GM12878 (cell line): ENCODE data around the gene TMEM217. TPM values are rescaled to one million over a fixed set of nuclear protein-coding genes. Genes with fewer than 3 reads are reported as not detected.

Experiments
- ATAC-seq: fragments of 200-7000 bp; cut with Tn5 transposase; 3 replicates; pipeline ENCODE4 v1.9.1; 2020; ENCODE audit warnings: mild to moderate bottlenecking, moderate library complexity
- BruUV-seq: library from RNA; stranded (reverse); fragments of 400-500 nt; replicated peaks from 2 replicates; lab custom pipeline; 2021; lab: Mats Ljungman, UMichigan
- CTCF ChIA-PET: fragments of 300-600 bp; sonication (Branson Sonifier 250); formaldehyde crosslinking; extraction: SDS; loops from one replicate; lab custom pipeline; 2021; ENCODE audit warnings: inconsistent platforms; lab: Yijun Ruan, JAX
- POLR2A ChIA-PET: fragments of 350-600 bp; formaldehyde crosslinking; extraction: SDS; loops from one replicate; lab custom pipeline; 2021; ENCODE audit warnings: inconsistent platforms; lab: Charles Lee
- RAD21 ChIA-PET: fragments of 300-600 bp; sonication (Branson Sonifier 250); formaldehyde crosslinking; loops from one replicate; lab custom pipeline; 2023; ENCODE audit warnings: antibody characterized with exemption; ENCODE audit not compliant: unreplicated experiment; lab: Charles Lee
- SMC1A ChIA-PET: fragments of 300-600 bp; sonication (Branson Sonifier 250); formaldehyde crosslinking; loops from one replicate; lab custom pipeline; 2023; ENCODE audit not compliant: unreplicated experiment, uncharacterized antibody; lab: Charles Lee
- DNase-seq: peaks from one replicate; pipeline ENCODE4 v3.0.0-alpha.2; 2011; ENCODE audit warnings: low read depth, low spot score
- FAIRE-seq: peaks from 3 replicates; lab custom pipeline; 2011; peaks lifted over from hg19 to GRCh38; lab: Jason Lieb, UNC
- H2AFZ ChIP-seq: 2 replicates; pipeline ENCODE4 v1.6.0; 2011; ENCODE audit warnings: low read depth, low read length, control low read depth; ENCODE audit not compliant: control insufficient read depth
- H3K27ac ChIP-seq: 2 replicates; pipeline ENCODE4 v1.5.1; 2011; ENCODE audit warnings: control low read depth; ENCODE audit not compliant: control insufficient read depth, insufficient read depth
- H3K27me3 ChIP-seq, 2 experiments: replicated peaks in 1 of 2; 2 replicates each; pipeline versions ENCODE4 v1.6.0 to v1.6.1; 2011; ENCODE audit warnings: low read length in 1 of 2; ENCODE audit not compliant: control insufficient read depth in 2 of 2, insufficient read depth in 2 of 2
- H3K36me3 ChIP-seq, 2 experiments: 2 replicates each; pipeline ENCODE4 v1.5.1; 2011; ENCODE audit warnings: low read length in 1 of 2; ENCODE audit not compliant: control insufficient read depth in 2 of 2, insufficient read depth in 2 of 2
- H3K4me1 ChIP-seq: 2 replicates; pipeline ENCODE4 v1.6.1; 2011; ENCODE audit warnings: mild to moderate bottlenecking, low read length, moderate library complexity, mixed read lengths; ENCODE audit not compliant: control insufficient read depth, insufficient read depth
- H3K4me2 ChIP-seq: 2 replicates; pipeline ENCODE4 v1.6.0; 2011; ENCODE audit warnings: control low read depth; ENCODE audit not compliant: control insufficient read depth, insufficient read depth
- H3K4me3 ChIP-seq: fragments of 200-600 bp; sonication (generic); 2 replicates; pipeline ENCODE4 v1.5.1; 2016
- H3K79me2 ChIP-seq: 2 replicates; pipeline ENCODE4 v1.6.0; 2011; ENCODE audit warnings: low read length; ENCODE audit not compliant: control insufficient read depth, insufficient read depth
- H3K9ac ChIP-seq: 2 replicates; pipeline ENCODE4 v1.8.0; 2011; ENCODE audit warnings: low read length, control low read depth, mixed read lengths; ENCODE audit not compliant: control insufficient read depth, insufficient read depth
- H3K9me3 ChIP-seq: replicated peaks from 3 replicates; pipeline ENCODE4 v1.5.1; 2011; ENCODE audit warnings: mild to moderate bottlenecking, low read length; ENCODE audit not compliant: control insufficient read depth, insufficient read depth
- H4K20me1 ChIP-seq: 2 replicates; pipeline ENCODE4 v1.6.0; 2011; ENCODE audit not compliant: control insufficient read depth, insufficient read depth
- CBFB ChIP-seq: IDR thresholded peaks from 2 replicates; pipeline ENCODE4 v1.6.1; 2016; ENCODE audit warnings: antibody characterized with exemption, low read depth
- FOS ChIP-seq: IDR thresholded peaks from 3 replicates; pipeline ENCODE4 v1.6.1; 2011; ENCODE audit warnings: borderline replicate concordance; ENCODE audit not compliant: insufficient read length; ENCODE audit errors: extremely low read depth
- HDGF ChIP-seq: fragments of 450-650 bp; IDR thresholded peaks from 2 replicates; pipeline ENCODE4 v1.6.1; 2016; ENCODE audit warnings: antibody characterized with exemption
- NR2C1 ChIP-seq: fragments of 450-650 bp; IDR thresholded peaks from 2 replicates; pipeline ENCODE4 v1.6.1; 2017; ENCODE audit warnings: antibody characterized with exemption, mild to moderate bottlenecking, moderate library complexity
- NR2F1 ChIP-seq: fragments of 450-650 bp; conservative IDR thresholded peaks from 2 replicates; pipeline ENCODE4 v1.6.1; 2017; ENCODE audit warnings: mild to moderate bottlenecking
- PML ChIP-seq: IDR thresholded peaks from 2 replicates; pipeline ENCODE4 v1.6.1; 2012; ENCODE audit warnings: low read length, inconsistent platforms
- POLR2AphosphoS2 ChIP-seq: IDR thresholded peaks from 2 replicates; pipeline ENCODE4 v1.6.1; 2011; ENCODE audit warnings: low read depth, mild to moderate bottlenecking, low read length, improper control_type of control experiment, moderate library complexity
- RCOR1 ChIP-seq: conservative IDR thresholded peaks from 2 replicates; pipeline ENCODE4 v1.6.1; 2012; ENCODE audit warnings: low read depth, low read length, improper control_type of control experiment
- SIX5 ChIP-seq: IDR thresholded peaks from 2 replicates; pipeline ENCODE4 v1.6.1; 2011; ENCODE audit warnings: mild to moderate bottlenecking, low read depth, low read length, moderate library complexity; ENCODE audit not compliant: severe bottlenecking
- WRNIP1 ChIP-seq: IDR thresholded peaks from 2 replicates; pipeline ENCODE4 v1.6.1; 2011; ENCODE audit warnings: low read depth, low read length, improper control_type of control experiment, borderline replicate concordance
- WGBS: methylation state at CpG from one replicate; pipeline ENCODE4 v1.1.6; 2016; ENCODE audit warnings: low lambda C conversion rate; ENCODE audit not compliant: insufficient replicate concordance, insufficient coverage; ENCODE audit errors: missing lambda C conversion rate; 5-methylcytosine and 5-hydroxymethylcytosine counted together
- in situ Hi-C: fragments of 300-500 bp; cut with MboI; formaldehyde crosslinking; loops from 9 replicates; pipeline ENCODE4 v1.14.3; 2018; ENCODE audit warnings: mixed read lengths
- intact Hi-C: fragments of 100-400 bp; cut with micrococcal nuclease; formaldehyde crosslinking; loops from one replicate; pipeline ENCODE4 v1.14.2; 2022; ENCODE audit not compliant: unreplicated experiment
- polyA plus RNA-seq, 11 experiments: library from polyadenylated mRNA; depleted of rRNA in 4 of 11; unstranded in 6 of 11; stranded (reverse) in 5 of 11; fragments of >200 nt; fragmentation: Nextera tagmentation in 4 of 11; fragmentation: Illumina TruSeq in 1 of 11; extraction: Ambion mirVana in 4 of 11; extraction: Trizol in 1 of 11; gene quantifications; 1 replicate in 1 of 11; 2 replicates in 10 of 11; pipeline versions ENCODE4 v1.2.1 to v1.2.3, GENCODE V29; 2011 to 2016; ENCODE audit warnings: inconsistent platforms in 2 of 11, missing spikeins in 2 of 11, low read depth in 1 of 11
- total RNA-seq, 4 experiments: library from RNA; depleted of rRNA in 3 of 4; stranded (reverse); fragments of >200 nt in 3 of 4; fragmentation: Illumina TruSeq in 1 of 4; extraction: Trizol in 1 of 4; gene quantifications; 2 replicates each; pipeline versions ENCODE4 v1.2.1 to v1.2.3, GENCODE V29; 2013 to 2021
- TF ChIP-seq, protein P1 (sequence below): fragments of 450-650 bp; IDR thresholded peaks from 2 replicates; pipeline ENCODE4 v1.6.1; 2017; ENCODE audit warnings: low read depth, mild to moderate bottlenecking, moderate library complexity
- TF ChIP-seq, protein P2 (sequence below): IDR thresholded peaks from 2 replicates; pipeline ENCODE4 v1.6.1; 2012; ENCODE audit warnings: improper control_type of control experiment, low read depth, low read length; ENCODE audit not compliant: insufficient replicate concordance
- TF ChIP-seq, protein P3 (sequence below): fragments of 450-650 bp; formaldehyde crosslinking; IDR thresholded peaks from 2 replicates; pipeline ENCODE4 v1.4.0; 2020; ENCODE audit warnings: mild to moderate bottlenecking, moderate library complexity

TMEM217 gene
- total and polyA plus RNA-seq, 10 of the 15 experiments (the other 5 are each of a cell fraction or from before 2014, with no cell fraction given), result 1.3 to 4.5 (median 2.3) TPM

DNA sequence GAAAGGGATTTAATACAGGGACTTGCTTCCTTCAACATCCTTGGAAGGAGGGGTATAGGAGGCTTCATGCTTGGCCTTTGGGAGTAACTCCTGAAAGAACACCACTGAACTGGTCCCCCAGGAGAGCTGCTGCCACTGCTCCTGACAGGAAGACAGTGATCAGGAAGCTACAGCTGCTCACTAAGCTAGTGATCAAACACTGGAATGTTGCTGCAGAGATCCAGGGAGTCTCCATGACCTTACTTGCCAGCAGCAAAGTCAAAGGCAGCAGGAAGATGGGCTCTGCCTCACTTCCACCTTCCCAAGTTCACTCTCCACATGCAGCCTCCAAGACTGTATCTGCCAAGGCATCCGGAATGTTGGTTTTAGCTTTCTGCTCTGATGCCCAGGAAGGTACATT is 56.2 kb downstream of the TMEM217 start:
- Histone ChIP-seq H3K9ac (no peak overlapping the region), H4K20me1 (no peaks in the 10 kb centered on the region), H3K79me2 (no peaks in the 10 kb centered on the region), H3K4me2 (no peak overlapping the region), H3K36me3 (no peaks in the 10 kb centered on the region), H3K4me1 (peaks cover 3% of the 10 kb centered on the region; the same call in 1 of the 2 replicates), H3K27ac (no peak overlapping the region), H3K27me3 (no peaks in the 10 kb centered on the region), H3K9me3 (no peaks in the 10 kb centered on the region), H2AFZ (no peak overlapping the region), H3K4me3 (no peak overlapping the region)
- RAD21 ChIA-PET, result no interaction called here
- CTCF ChIA-PET, result interaction anchor here (1.5 to 2.9 kb wide), 2 partner anchors 8 to 183 kb away, joined by 10 to 15 read pairs; no protein-coding TSS in a partner anchor
- DNase-seq (no peak), FAIRE-seq (no peak), ATAC-seq (no peak)
- intact Hi-C loops, result no loop called here
- SMC1A ChIA-PET, result interaction anchor here (1.1 kb wide), 2 partner anchors 9 to 31 kb away, joined by 3 to 4 read pairs; no protein-coding TSS in a partner anchor
- 85% methylated on average over 1 of the region's 1 CpG for WGBS
- POLR2A ChIA-PET, result no interaction called here
- in situ Hi-C loops, result loop anchor here (10.0 kb wide), 1 partner anchor 177 kb away; no protein-coding TSS in a partner anchor
- BruUV-seq, result no TSS peak
- TF ChIP-seq PML (no peak), NR2C1 (no peak), NR2F1 (no peak), SIX5 (no peak), RCOR1 (no peak), CBFB (no peak), HDGF (no peak), WRNIP1 (no peak), FOS (no peak), POLR2AphosphoS2 (no peak)
- TF ChIP-seq, protein P1, sequence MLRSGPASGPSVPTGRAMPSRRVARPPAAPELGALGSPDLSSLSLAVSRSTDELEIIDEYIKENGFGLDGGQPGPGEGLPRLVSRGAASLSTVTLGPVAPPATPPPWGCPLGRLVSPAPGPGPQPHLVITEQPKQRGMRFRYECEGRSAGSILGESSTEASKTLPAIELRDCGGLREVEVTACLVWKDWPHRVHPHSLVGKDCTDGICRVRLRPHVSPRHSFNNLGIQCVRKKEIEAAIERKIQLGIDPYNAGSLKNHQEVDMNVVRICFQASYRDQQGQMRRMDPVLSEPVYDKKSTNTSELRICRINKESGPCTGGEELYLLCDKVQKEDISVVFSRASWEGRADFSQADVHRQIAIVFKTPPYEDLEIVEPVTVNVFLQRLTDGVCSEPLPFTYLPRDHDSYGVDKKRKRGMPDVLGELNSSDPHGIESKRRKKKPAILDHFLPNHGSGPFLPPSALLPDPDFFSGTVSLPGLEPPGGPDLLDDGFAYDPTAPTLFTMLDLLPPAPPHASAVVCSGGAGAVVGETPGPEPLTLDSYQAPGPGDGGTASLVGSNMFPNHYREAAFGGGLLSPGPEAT, result no peak
- TF ChIP-seq, protein P2, sequence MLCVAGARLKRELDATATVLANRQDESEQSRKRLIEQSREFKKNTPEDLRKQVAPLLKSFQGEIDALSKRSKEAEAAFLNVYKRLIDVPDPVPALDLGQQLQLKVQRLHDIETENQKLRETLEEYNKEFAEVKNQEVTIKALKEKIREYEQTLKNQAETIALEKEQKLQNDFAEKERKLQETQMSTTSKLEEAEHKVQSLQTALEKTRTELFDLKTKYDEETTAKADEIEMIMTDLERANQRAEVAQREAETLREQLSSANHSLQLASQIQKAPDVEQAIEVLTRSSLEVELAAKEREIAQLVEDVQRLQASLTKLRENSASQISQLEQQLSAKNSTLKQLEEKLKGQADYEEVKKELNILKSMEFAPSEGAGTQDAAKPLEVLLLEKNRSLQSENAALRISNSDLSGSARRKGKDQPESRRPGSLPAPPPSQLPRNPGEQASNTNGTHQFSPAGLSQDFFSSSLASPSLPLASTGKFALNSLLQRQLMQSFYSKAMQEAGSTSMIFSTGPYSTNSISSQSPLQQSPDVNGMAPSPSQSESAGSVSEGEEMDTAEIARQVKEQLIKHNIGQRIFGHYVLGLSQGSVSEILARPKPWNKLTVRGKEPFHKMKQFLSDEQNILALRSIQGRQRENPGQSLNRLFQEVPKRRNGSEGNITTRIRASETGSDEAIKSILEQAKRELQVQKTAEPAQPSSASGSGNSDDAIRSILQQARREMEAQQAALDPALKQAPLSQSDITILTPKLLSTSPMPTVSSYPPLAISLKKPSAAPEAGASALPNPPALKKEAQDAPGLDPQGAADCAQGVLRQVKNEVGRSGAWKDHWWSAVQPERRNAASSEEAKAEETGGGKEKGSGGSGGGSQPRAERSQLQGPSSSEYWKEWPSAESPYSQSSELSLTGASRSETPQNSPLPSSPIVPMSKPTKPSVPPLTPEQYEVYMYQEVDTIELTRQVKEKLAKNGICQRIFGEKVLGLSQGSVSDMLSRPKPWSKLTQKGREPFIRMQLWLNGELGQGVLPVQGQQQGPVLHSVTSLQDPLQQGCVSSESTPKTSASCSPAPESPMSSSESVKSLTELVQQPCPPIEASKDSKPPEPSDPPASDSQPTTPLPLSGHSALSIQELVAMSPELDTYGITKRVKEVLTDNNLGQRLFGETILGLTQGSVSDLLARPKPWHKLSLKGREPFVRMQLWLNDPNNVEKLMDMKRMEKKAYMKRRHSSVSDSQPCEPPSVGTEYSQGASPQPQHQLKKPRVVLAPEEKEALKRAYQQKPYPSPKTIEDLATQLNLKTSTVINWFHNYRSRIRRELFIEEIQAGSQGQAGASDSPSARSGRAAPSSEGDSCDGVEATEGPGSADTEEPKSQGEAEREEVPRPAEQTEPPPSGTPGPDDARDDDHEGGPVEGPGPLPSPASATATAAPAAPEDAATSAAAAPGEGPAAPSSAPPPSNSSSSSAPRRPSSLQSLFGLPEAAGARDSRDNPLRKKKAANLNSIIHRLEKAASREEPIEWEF, result no peak
- TF ChIP-seq, protein P3, sequence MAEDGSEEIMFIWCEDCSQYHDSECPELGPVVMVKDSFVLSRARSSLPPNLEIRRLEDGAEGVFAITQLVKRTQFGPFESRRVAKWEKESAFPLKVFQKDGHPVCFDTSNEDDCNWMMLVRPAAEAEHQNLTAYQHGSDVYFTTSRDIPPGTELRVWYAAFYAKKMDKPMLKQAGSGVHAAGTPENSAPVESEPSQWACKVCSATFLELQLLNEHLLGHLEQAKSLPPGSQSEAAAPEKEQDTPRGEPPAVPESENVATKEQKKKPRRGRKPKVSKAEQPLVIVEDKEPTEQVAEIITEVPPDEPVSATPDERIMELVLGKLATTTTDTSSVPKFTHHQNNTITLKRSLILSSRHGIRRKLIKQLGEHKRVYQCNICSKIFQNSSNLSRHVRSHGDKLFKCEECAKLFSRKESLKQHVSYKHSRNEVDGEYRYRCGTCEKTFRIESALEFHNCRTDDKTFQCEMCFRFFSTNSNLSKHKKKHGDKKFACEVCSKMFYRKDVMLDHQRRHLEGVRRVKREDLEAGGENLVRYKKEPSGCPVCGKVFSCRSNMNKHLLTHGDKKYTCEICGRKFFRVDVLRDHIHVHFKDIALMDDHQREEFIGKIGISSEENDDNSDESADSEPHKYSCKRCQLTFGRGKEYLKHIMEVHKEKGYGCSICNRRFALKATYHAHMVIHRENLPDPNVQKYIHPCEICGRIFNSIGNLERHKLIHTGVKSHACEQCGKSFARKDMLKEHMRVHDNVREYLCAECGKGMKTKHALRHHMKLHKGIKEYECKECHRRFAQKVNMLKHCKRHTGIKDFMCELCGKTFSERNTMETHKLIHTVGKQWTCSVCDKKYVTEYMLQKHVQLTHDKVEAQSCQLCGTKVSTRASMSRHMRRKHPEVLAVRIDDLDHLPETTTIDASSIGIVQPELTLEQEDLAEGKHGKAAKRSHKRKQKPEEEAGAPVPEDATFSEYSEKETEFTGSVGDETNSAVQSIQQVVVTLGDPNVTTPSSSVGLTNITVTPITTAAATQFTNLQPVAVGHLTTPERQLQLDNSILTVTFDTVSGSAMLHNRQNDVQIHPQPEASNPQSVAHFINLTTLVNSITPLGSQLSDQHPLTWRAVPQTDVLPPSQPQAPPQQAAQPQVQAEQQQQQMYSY, result no peak
